Retinal pigment epithelial cell (primary cell): ENCODE results near the gene VAV3.

Experiments used
- DNase-seq: peaks from one replicate; pipeline ENCODE4 v3.0.0-alpha.2; 2010; ENCODE audit warnings: low read depth
- H3K4me3 ChIP-seq: 2 replicates; pipeline ENCODE4 v1.5.1; 2011; ENCODE audit warnings: mild to moderate bottlenecking, low read length, control low read depth, moderate library complexity
- TF ChIP-seq, protein P1 (sequence below): conservative IDR thresholded peaks from 2 replicates; pipeline ENCODE4 v1.5.1; 2011; ENCODE audit warnings: low read depth, low read length, control low read depth, inconsistent platforms

The VAV3 gene

DNA sequence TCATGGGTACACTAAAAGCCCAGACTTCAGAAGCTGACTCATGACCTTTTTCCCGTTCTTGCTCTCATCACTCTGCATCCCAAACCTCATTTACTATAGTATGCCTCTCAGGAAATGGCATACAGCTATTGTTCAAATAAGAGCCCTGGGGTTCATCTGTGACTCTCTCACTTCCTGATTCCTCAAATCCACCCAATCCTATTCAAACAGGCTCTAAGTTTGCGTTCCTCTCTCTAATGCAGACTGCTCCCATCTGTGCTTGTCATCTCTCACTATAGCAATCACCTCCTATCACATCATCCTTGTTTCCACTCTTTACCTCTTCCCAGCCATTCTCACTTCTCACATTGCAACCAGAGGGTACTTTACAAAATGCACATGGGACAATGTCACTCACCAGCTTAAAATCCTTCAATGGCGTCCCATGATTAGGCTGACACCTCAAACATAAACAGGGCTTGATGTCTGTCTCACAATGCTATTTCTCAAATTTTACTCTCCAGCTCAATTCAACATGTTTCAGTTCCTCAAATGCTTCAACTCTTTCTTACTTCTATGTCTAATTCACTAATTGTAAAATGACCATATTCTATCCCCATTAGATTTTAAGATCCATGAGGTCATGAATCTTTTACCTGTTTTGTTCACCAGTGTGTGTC is 415.7 kb downstream of the VAV3 start:
- no peak for DNase-seq
- no peak overlapping the region for H3K4me3 ChIP-seq
- TF ChIP-seq, protein P1, sequence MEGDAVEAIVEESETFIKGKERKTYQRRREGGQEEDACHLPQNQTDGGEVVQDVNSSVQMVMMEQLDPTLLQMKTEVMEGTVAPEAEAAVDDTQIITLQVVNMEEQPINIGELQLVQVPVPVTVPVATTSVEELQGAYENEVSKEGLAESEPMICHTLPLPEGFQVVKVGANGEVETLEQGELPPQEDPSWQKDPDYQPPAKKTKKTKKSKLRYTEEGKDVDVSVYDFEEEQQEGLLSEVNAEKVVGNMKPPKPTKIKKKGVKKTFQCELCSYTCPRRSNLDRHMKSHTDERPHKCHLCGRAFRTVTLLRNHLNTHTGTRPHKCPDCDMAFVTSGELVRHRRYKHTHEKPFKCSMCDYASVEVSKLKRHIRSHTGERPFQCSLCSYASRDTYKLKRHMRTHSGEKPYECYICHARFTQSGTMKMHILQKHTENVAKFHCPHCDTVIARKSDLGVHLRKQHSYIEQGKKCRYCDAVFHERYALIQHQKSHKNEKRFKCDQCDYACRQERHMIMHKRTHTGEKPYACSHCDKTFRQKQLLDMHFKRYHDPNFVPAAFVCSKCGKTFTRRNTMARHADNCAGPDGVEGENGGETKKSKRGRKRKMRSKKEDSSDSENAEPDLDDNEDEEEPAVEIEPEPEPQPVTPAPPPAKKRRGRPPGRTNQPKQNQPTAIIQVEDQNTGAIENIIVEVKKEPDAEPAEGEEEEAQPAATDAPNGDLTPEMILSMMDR = no peak

- TF ChIP-seq, protein P1 = no peak
- H3K4me3 ChIP-seq = no peak overlapping the region
- DNase-seq = no peak
Observed at GRCh38 chr1:107548276-107548675, 416.7 kb downstream of the VAV3 start.

DNA sequence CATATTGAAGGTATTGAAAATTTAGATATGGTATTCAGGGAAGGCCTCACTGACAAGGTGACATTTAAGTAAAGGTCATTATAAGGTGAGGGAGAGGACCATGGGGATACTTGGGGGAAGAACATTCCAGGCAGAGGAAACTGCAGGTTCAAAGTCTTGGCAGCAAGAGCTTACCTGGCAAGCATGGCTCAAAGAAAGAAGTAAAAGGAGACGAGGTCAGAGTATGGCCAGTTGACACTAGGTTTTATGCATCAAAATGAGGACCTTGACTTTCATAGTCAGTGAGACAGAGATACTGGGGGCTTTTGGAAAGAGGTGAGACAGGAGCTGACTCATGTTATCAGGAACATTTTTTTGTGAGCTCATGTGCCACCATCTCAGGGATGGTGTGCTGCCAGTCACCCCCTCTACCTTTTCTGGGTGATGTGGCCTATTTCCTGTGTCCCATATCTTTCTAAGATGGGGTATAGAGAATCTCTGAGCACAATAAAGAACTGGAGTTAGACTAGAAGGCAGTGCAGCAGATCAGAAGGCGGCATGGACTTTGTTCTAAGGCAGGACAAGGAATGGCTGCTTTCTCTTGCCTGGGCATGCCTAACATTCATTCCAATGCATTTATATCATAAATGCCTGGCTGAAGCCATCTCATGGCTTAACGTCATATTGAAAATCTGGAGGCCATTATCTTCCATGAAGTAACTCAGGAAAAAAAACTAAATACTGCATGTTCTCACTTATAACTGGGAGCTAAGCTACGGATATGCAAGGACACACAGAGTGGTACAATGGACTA is 417.4 kb downstream of the VAV3 start:
- TF ChIP-seq, protein P1 = no peak
- no peak for DNase-seq
- H3K4me3 ChIP-seq = no peak overlapping the region

GRCh38 chr1:107546576-107546975 is 418.4 kb downstream of the VAV3 start:
- TF ChIP-seq, protein P1 = no peak
- no peak for DNase-seq
- H3K4me3 ChIP-seq = no peak overlapping the region

- TF ChIP-seq, protein P1 = no peak
- no peak overlapping the region for H3K4me3 ChIP-seq
- no peak for DNase-seq
Observed at GRCh38 chr1:107545879-107546278, 419.1 kb downstream of the VAV3 start.

DNA sequence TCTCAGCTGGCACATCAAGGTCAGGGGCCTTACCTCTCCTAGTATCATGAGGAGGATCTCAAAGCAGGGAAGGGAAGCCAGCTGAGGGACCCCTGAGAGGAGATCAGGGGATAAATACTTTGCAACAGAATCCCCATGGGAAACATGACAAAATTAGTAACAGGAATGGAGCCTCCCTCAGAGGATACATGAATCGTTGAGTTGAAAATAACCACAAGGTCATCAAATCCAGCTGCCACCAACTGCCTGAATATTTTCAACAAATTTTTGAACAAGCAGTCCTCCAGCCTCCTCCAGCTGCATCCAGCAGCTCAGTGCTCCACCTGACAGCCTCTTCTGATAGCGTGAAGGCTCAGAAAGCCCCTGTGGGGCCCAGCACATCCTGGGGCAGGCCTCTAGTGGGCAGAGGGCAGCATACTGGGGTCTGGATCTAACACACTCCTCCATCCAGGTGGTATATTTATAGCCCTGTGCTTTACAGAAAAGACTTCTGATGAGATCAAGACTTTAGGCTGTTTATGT is 419.9 kb downstream of the VAV3 start:
- H3K4me3 ChIP-seq = no peak overlapping the region
- TF ChIP-seq, protein P1 = no peak
- no peak for DNase-seq

DNA sequence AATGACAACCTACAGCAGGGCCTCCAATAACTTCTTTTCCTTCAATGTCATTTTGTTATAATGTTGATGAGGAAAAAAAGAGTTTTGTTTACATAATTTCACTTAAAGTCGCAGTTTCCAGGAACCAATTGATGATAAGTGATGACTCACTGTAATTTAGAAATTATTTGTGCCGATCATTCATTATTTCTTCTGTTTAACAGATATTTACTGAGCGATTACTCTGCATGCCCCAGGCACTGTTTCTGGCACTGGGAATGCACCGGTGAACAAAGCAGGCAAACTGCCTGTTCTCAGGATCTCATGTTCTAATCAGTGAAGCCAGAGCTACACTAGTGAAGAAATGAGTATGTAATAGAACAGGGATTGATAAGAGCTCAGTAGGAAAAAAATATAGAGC is 420.7 kb downstream of the VAV3 start:
- no peak overlapping the region for H3K4me3 ChIP-seq
- DNase-seq = no peak
- TF ChIP-seq, protein P1 = no peak
